Measurements from ENCODE around the gene SLC16A7.

SLC16A7 gene

GRCh38 chr12:59695379-59695778, 99.5 kb downstream of the SLC16A7 start:
- no peak for DNase-seq (ENCODE audit: low spot score)
- no peak for TF ChIP-seq CTCF (IDR thresholded peaks at IDR 0.05; ENCODE audit: extremely low read depth, missing control alignments)

GRCh38 chr12:59698600-59698999, 102.8 kb downstream of the SLC16A7 start:
- TF ChIP-seq CTCF (IDR thresholded peaks at IDR 0.05; ENCODE audit: extremely low read depth, missing control alignments): no peak
- no peak for DNase-seq (ENCODE audit: low spot score)

- no peak for TF ChIP-seq CTCF (IDR thresholded peaks at IDR 0.05; ENCODE audit: extremely low read depth, missing control alignments)
- DNase-seq (ENCODE audit: low spot score): no peak
Measured at GRCh38 chr12:59699421-59700152, 103.8 kb downstream of the SLC16A7 start.

- DNase-seq (ENCODE audit: low spot score): no peak
- no peak for TF ChIP-seq CTCF (IDR thresholded peaks at IDR 0.05; ENCODE audit: extremely low read depth, missing control alignments)
Measured at GRCh38 chr12:59700153-59700450, 104.3 kb downstream of the SLC16A7 start.

GRCh38 chr12:59708064-59708463, 112.2 kb downstream of the SLC16A7 start:
- DNase-seq (ENCODE audit: low spot score): no peak
- no peak for TF ChIP-seq CTCF (IDR thresholded peaks at IDR 0.05; ENCODE audit: extremely low read depth, missing control alignments)

GRCh38 chr12:59708484-59708883, 112.7 kb downstream of the SLC16A7 start:
- no peak for DNase-seq (ENCODE audit: low spot score)
- no peak for TF ChIP-seq CTCF (IDR thresholded peaks at IDR 0.05; ENCODE audit: extremely low read depth, missing control alignments)

GRCh38 chr12:59710004-59710628, 114.3 kb downstream of the SLC16A7 start:
- no peak for TF ChIP-seq CTCF (IDR thresholded peaks at IDR 0.05; ENCODE audit: extremely low read depth, missing control alignments)
- no peak for DNase-seq (ENCODE audit: low spot score)
